Neutrophil (primary cell): Measurements from ENCODE around the gene SESTD1.

ENCODE experiments used
- H3K27ac ChIP-seq: fragments of 200-600 bp; sonication (generic); 2 replicates; pipeline ENCODE4 v1.5.1; 2016; ENCODE audit warnings: mild to moderate bottlenecking, moderate library complexity
- H3K27me3 ChIP-seq: fragments of 200-600 bp; sonication (generic); 2 replicates; pipeline ENCODE4 v1.6.0; 2016; ENCODE audit warnings: mild to moderate bottlenecking
- H3K36me3 ChIP-seq: fragments of 200-600 bp; sonication (generic); 2 replicates; pipeline ENCODE4 v1.5.1; 2017
- H3K4me1 ChIP-seq, 2 experiments: fragments of 200-600 bp in 1 of 2; sonication (generic) in 1 of 2; 1 replicate in 1 of 2; 2 replicates in 1 of 2; pipeline versions ENCODE4 v1.5.1 to v1.6.1; 2013 to 2016; ENCODE audit warnings: low read depth in 1 of 2, low read length in 1 of 2, mild to moderate bottlenecking in 1 of 2, moderate library complexity in 1 of 2; ENCODE audit not compliant: control insufficient read depth in 1 of 2, insufficient read depth in 1 of 2
- H3K4me3 ChIP-seq, 2 experiments: fragments of 200-600 bp in 1 of 2; sonication (generic) in 1 of 2; 1 replicate in 1 of 2; 2 replicates in 1 of 2; pipeline ENCODE4 v1.5.1; 2013 to 2016; ENCODE audit warnings: low read depth in 1 of 2, low read length in 1 of 2, mild to moderate bottlenecking in 1 of 2, moderate library complexity in 1 of 2
- H3K9me3 ChIP-seq: fragments of 200-600 bp; sonication (generic); 2 replicates; pipeline ENCODE4 v1.5.1; 2016
- TF ChIP-seq, protein P1 (sequence below): fragments of 200-600 bp; sonication (generic); IDR thresholded peaks from 2 replicates; pipeline ENCODE4 v1.5.1; 2016; ENCODE audit warnings: antibody characterized with exemption

SESTD1 gene

DNA sequence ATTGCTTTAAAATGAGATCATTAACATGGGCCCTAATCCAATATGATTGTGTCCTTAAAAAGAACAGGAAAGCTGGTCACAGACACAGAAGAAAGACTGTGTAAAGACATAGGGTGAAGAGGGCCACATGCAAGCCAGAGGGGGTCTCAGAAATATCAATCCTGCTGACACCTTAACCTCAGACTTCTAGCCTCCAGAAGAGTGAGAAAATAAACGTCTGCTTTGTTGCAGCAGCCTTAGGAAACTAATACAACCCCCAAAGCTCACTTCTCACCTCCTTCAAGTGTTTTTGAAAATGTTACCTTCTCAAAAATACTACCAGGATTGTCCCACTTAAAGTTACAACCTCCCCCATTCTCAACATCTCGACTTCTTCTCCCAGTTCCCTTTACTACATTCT is 39.8 kb upstream of the SESTD1 start:
- Histone ChIP-seq H3K4me3 (no peak overlapping the region), H3K9me3 (no peaks in the 10 kb centered on the region), H3K36me3 (no peaks in the 10 kb centered on the region), H3K4me1 (no peaks in the 10 kb centered on the region), H3K27me3 (no peaks in the 10 kb centered on the region), H3K27ac (no peak overlapping the region)
- TF ChIP-seq, protein P1, sequence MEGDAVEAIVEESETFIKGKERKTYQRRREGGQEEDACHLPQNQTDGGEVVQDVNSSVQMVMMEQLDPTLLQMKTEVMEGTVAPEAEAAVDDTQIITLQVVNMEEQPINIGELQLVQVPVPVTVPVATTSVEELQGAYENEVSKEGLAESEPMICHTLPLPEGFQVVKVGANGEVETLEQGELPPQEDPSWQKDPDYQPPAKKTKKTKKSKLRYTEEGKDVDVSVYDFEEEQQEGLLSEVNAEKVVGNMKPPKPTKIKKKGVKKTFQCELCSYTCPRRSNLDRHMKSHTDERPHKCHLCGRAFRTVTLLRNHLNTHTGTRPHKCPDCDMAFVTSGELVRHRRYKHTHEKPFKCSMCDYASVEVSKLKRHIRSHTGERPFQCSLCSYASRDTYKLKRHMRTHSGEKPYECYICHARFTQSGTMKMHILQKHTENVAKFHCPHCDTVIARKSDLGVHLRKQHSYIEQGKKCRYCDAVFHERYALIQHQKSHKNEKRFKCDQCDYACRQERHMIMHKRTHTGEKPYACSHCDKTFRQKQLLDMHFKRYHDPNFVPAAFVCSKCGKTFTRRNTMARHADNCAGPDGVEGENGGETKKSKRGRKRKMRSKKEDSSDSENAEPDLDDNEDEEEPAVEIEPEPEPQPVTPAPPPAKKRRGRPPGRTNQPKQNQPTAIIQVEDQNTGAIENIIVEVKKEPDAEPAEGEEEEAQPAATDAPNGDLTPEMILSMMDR: no peak

DNA sequence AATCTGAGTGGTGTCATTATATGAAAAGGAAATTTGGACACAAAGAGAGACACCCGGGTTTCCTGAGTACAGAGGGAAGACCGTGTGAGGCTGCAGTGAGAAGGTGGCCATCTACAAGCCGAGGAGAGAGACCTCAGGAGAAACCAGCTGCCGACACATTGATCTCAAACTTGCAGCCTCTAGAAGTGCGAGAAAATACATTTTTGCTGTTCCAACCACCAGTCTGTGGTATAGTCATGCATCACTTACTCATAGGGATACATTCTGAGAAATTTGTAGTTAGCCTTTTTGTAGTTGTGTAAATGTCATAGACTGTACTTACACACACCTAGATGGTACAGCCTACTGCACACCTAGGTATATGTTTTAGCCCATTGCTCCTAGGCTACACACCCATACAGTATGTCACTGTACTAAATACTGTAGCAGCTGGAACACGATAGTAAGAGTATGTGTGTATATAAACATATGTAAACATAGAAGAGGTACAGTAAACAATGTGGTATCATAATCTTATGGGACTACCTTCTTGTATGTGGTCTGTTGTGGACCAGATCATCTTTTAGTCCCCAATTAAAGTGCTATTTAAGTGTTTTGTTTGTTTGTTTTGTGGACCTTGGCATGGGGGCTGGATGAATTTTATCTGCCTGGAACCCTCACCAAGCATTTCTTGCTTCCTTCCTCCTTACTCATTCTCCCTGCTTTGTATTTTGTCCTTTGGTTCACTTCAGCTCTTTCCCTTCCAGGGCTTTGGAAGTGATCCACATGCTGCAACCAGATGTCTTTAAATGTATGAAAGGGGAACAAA is 38.3 kb upstream of the SESTD1 start:
- H3K27me3 ChIP-seq: no peaks in the 10 kb centered on the region
- no peak overlapping the region for H3K27ac ChIP-seq

GRCh38 chr2:179302149-179302548 is 37.5 kb upstream of the SESTD1 start:
- H3K27me3 ChIP-seq: no peaks in the 10 kb centered on the region
- no peak overlapping the region for H3K4me3 ChIP-seq
- H3K4me1 ChIP-seq: no peaks in the 10 kb centered on the region
- H3K36me3 ChIP-seq: no peaks in the 10 kb centered on the region
- no peaks in the 10 kb centered on the region for H3K9me3 ChIP-seq
- TF ChIP-seq, protein P1: no peak
- H3K27ac ChIP-seq: no peak overlapping the region

More for the DNA sequence above, 38.3 kb upstream of the SESTD1 start:
- Histone ChIP-seq H3K9me3 (no peaks in the 10 kb centered on the region), H3K4me1 (no peaks in the 10 kb centered on the region), H3K36me3 (no peaks in the 10 kb centered on the region), H3K4me3 (no peak overlapping the region)
- TF ChIP-seq, protein P1: no peak

GRCh38 chr2:179298666-179299065 is 34.0 kb upstream of the SESTD1 start:
- Histone ChIP-seq H3K27ac (no peak overlapping the region), H3K4me3 (no peak overlapping the region), H3K36me3 (no peaks in the 10 kb centered on the region), H3K4me1 (no peaks in the 10 kb centered on the region), H3K9me3 (no peaks in the 10 kb centered on the region), H3K27me3 (no peaks in the 10 kb centered on the region)
- TF ChIP-seq, protein P1: no peak

DNA sequence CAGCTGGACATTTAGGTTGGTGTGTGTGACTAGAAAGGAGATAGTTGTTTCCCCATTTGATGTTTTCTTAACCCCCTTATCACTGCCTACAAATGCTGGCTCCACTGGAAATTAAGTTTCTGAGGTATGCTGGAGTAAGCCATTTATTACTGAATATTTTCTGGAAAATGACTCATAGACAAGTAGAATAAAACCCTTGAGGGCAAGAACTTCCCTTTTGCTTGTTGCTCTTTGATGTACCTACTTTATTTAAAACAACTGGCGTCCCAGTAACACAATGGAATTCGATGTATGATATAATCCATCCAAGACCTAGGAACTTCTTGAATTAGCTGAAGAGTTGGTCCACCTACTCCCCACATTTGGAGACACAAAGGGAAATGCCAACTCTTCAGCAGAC is 33.3 kb upstream of the SESTD1 start:
- TF ChIP-seq, protein P1: no peak
- H3K9me3 ChIP-seq: no peaks in the 10 kb centered on the region

More for the DNA sequence above, 33.3 kb upstream of the SESTD1 start:
- Histone ChIP-seq H3K27me3 (no peaks in the 10 kb centered on the region), H3K36me3 (no peaks in the 10 kb centered on the region), H3K4me3 (no peak overlapping the region), H3K4me1 (no peaks in the 10 kb centered on the region), H3K27ac (no peak overlapping the region)
